Loucy (cell line): ENCODE results near the gene CMTM3.

ENCODE experiments used
- EZH2phosphoT487 ChIP-seq: fragments of 200-600 bp; IDR thresholded peaks from 2 replicates; pipeline ENCODE4 v1.6.1; 2018; ENCODE audit warnings: antibody characterized with exemption, mild to moderate bottlenecking, moderate library complexity, borderline replicate concordance
- TF ChIP-seq, protein P1 (sequence below): fragments of 200-600 bp; sonication (generic); conservative IDR thresholded peaks from 2 replicates; pipeline ENCODE4 v1.5.1; 2014; ENCODE audit warnings: mild to moderate bottlenecking, antibody characterized with exemption, low read length

DNA sequence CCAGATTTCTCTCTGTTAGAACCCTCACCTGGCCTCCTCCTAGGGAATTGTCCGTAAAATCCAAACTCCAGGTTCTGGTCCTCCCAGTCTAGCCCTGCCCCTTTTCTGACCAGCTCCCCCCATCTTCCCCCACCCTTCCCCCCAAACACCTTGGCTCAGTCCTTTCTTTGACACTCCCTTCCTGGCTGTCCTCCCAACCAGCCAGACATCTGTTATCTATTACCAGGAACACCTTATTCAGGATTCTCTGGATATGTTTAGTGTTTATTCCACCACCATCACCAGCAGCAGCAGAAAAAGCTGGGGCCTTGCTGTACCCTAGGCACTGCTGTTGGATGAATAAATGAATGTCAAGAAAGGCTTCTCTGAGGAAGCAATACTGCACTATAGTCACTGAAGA lies 4.0 kb upstream of the CMTM3 start:
- TF ChIP-seq, protein P1, sequence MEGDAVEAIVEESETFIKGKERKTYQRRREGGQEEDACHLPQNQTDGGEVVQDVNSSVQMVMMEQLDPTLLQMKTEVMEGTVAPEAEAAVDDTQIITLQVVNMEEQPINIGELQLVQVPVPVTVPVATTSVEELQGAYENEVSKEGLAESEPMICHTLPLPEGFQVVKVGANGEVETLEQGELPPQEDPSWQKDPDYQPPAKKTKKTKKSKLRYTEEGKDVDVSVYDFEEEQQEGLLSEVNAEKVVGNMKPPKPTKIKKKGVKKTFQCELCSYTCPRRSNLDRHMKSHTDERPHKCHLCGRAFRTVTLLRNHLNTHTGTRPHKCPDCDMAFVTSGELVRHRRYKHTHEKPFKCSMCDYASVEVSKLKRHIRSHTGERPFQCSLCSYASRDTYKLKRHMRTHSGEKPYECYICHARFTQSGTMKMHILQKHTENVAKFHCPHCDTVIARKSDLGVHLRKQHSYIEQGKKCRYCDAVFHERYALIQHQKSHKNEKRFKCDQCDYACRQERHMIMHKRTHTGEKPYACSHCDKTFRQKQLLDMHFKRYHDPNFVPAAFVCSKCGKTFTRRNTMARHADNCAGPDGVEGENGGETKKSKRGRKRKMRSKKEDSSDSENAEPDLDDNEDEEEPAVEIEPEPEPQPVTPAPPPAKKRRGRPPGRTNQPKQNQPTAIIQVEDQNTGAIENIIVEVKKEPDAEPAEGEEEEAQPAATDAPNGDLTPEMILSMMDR = no peak
- no peak for TF ChIP-seq EZH2phosphoT487
